Measurements from ENCODE around the gene GIGYF2. TPM values are rescaled to one million over a fixed set of nuclear protein-coding genes. Genes with fewer than 3 reads are reported as not detected.

The GIGYF2 gene
- total and polyA plus RNA-seq, 2 of the 13 experiments (the other 11 are each of a cell fraction or from before 2014, with no cell fraction given): 44.9 to 73.5 TPM

DNA sequence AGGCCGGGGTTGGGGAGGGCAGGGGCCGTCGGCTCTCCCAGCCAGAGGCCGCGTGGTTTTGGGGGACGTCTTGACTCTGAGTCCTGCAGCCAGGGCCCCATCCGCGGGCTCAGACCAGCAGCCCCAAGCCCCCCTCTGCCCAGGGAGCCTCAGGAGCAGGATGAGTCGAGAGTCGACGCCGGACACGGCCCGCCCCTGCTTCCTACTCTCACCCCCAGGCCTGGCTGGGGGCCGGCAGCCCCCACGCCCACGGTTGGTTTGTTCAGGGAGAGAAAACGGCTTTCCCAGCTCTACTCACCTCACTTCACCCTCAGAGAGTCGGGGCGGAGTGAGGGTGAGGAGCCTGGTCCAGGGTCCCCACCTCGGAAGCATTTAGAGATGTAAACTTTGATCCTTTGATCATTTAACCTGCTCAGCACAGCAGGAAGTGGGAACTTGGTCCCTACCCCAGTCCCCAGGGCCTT is 179.9 kb downstream of the GIGYF2 start (continued):
- TF ChIP-seq GTF3A (CRISPR knock-in tag; conservative IDR thresholded peaks at IDR 0.05) (no peak), ZNF446 (CRISPR knock-in tag; IDR thresholded peaks at IDR 0.05) (no peak), ZNF788 (CRISPR knock-in tag; IDR thresholded peaks at IDR 0.05; ENCODE audit: borderline replicate concordance) (no peak; the same call in 1 of the 2 replicates), EZH2 (conservative IDR thresholded peaks at IDR 0.05; ENCODE audit: low read depth, low read length) (no peak), DDIT3 (CRISPR knock-in tag; IDR thresholded peaks at IDR 0.05) (no peak), ZNF660 (CRISPR knock-in tag; IDR thresholded peaks at IDR 0.05; ENCODE audit: borderline replicate concordance, low read depth) (no peak), ZNF549 (CRISPR knock-in tag; IDR thresholded peaks at IDR 0.05) (no peak), RELA (CRISPR knock-in tag; IDR thresholded peaks at IDR 0.05) (no peak), BRD4 (CRISPR knock-in tag; IDR thresholded peaks at IDR 0.05) (no peak), HES4 (CRISPR knock-in tag; IDR thresholded peaks at IDR 0.05; ENCODE audit: borderline replicate concordance) (no peak; the same call in 1 of the 2 replicates), ZNF333 (CRISPR knock-in tag; IDR thresholded peaks at IDR 0.05; ENCODE audit: borderline replicate concordance) (0 out of 2 replicates have a peak, but pooled peaks have one; percentile 90), ZNF124 (CRISPR knock-in tag; IDR thresholded peaks at IDR 0.05) (no peak), ZFP1 (CRISPR knock-in tag; IDR thresholded peaks at IDR 0.05) (no peak), ZFP62 (CRISPR knock-in tag; IDR thresholded peaks at IDR 0.05) (no peak), SMC3 (IDR thresholded peaks at IDR 0.05; ENCODE audit: low read length) (no peak), MXI1 (IDR thresholded peaks at IDR 0.05; ENCODE audit: borderline replicate concordance, low read depth, low read length) (no peak), ZNF724P (CRISPR knock-in tag; IDR thresholded peaks at IDR 0.05; ENCODE audit: borderline replicate concordance) (no peak), ZMAT3 (CRISPR knock-in tag; conservative IDR thresholded peaks at IDR 0.05) (peak; percentile 25; the same call in 1 of the 2 replicates), ZNF670 (CRISPR knock-in tag; IDR thresholded peaks at IDR 0.05; ENCODE audit: borderline replicate concordance) (no peak; the same call in 1 of the 2 replicates), IKZF1 (IDR thresholded peaks at IDR 0.05) (no peak), NR1H2 (CRISPR knock-in tag; IDR thresholded peaks at IDR 0.05; ENCODE audit: borderline replicate concordance, low read depth) (no peak), ZNF674 (CRISPR knock-in tag; IDR thresholded peaks at IDR 0.05; ENCODE audit: low read depth) (no peak; the same call in 1 of the 2 replicates), PHF20 (CRISPR knock-in tag; IDR thresholded peaks at IDR 0.05) (no peak), KAT8 (CRISPR knock-in tag; IDR thresholded peaks at IDR 0.05) (peak; percentile 43; the same call in 1 of the 2 replicates), NCOR1 (IDR thresholded peaks at IDR 0.05; ENCODE audit: borderline replicate concordance, low read length) (no peak), ZNF607 (CRISPR knock-in tag; IDR thresholded peaks at IDR 0.05; ENCODE audit: borderline replicate concordance) (0 out of 2 replicates have a peak, but pooled peaks have one; percentile 30), ZNF136 (CRISPR knock-in tag; IDR thresholded peaks at IDR 0.05; ENCODE audit: low read depth) (no peak)
- TF ChIP-seq, protein P1, sequence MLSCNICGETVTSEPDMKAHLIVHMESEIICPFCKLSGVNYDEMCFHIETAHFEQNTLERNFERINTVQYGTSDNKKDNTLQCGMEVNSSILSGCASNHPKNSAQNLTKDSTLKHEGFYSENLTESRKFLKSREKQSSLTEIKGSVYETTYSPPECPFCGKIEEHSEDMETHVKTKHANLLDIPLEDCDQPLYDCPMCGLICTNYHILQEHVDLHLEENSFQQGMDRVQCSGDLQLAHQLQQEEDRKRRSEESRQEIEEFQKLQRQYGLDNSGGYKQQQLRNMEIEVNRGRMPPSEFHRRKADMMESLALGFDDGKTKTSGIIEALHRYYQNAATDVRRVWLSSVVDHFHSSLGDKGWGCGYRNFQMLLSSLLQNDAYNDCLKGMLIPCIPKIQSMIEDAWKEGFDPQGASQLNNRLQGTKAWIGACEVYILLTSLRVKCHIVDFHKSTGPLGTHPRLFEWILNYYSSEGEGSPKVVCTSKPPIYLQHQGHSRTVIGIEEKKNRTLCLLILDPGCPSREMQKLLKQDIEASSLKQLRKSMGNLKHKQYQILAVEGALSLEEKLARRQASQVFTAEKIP (CRISPR knock-in tag; IDR thresholded peaks at IDR 0.05; ENCODE audit: borderline replicate concordance): no peak
- TF ChIP-seq, protein P2, sequence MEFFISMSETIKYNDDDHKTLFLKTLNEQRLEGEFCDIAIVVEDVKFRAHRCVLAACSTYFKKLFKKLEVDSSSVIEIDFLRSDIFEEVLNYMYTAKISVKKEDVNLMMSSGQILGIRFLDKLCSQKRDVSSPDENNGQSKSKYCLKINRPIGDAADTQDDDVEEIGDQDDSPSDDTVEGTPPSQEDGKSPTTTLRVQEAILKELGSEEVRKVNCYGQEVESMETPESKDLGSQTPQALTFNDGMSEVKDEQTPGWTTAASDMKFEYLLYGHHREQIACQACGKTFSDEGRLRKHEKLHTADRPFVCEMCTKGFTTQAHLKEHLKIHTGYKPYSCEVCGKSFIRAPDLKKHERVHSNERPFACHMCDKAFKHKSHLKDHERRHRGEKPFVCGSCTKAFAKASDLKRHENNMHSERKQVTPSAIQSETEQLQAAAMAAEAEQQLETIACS (CRISPR knock-in tag; IDR thresholded peaks at IDR 0.05): no peak
- TF ChIP-seq, protein P3, sequence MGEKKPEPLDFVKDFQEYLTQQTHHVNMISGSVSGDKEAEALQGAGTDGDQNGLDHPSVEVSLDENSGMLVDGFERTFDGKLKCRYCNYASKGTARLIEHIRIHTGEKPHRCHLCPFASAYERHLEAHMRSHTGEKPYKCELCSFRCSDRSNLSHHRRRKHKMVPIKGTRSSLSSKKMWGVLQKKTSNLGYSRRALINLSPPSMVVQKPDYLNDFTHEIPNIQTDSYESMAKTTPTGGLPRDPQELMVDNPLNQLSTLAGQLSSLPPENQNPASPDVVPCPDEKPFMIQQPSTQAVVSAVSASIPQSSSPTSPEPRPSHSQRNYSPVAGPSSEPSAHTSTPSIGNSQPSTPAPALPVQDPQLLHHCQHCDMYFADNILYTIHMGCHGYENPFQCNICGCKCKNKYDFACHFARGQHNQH (CRISPR knock-in tag; IDR thresholded peaks at IDR 0.05): no peak; the same call in 1 of the 2 replicates
